NCI-H345 treated with DMSO at 0.1 percent for 48 hours (cell line): Measurements from ENCODE around the gene SMARCC2.
A peak's percentile ranks its signal among the peaks of the same experiment; 100 is the strongest.
"Not testable (repeated sequence)": the region's sequence is repeated elsewhere in the genome, so short reads cannot be mapped to it uniquely, and the experiment has no call there.

ENCODE experiments used
- DNase-seq: peaks from one replicate; lab custom pipeline; 2025; ENCODE audit not compliant: unreplicated experiment; lab: John Stamatoyannopoulos, UW

The SMARCC2 gene

DNA sequence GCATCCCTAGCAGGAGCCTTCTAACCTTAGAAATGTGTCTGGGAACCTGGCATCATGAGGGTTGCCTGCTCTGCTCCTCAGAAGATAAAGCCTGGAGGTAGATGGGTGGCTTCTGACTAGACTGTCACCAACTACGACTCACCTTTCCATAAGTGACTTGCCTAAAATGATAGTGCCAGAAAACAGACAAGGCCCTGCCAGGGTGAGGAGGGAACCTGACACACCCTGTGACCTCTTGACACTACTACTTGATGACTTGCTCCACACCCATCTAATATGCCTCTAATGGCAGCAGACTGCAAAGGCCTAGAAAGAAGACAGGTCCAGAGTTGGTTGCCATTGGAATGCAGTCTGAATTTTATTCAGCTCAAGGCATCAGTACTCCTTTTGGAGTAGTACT is 23.1 kb upstream of the SMARCC2 start:
- no peak for DNase-seq

GRCh38 chr12:56208006-56208405 is 18.7 kb upstream of the SMARCC2 start:
- no peak for DNase-seq

DNA sequence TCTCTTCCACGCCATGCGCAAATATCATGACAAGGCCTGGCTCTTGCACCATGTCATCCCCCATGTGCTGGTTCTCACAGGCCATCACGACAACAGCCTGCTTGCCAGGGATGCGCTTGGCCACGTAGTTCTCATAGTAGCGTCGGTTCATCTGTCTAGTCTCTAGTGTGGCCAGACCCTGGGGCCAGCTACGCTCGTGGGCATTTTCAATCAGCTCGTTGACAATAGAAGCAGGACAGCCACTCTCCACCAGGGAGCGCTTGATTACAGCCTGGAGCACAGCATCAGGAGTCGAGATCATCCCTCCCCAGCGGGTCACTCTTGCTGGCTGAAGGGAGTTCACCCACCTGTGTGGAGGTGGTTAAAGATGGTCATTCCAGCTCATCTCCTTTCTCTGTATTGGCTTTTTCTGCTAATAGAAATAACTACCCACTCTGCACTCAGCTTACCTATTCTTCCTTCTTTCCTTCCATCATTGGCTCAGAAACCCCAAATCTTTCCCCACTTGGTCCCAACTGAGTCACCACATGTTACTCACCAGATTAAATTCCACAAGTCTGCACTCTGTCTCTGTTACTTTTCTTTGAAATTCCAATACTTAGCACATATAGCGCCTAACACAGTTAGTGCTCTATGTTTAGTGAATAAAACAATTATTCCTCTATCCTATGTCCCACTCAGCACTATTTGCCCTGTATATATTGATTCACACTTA is 17.3 kb upstream of the SMARCC2 start:
- no peak for DNase-seq

- DNase-seq, result no peak
Measured at GRCh38 chr12:56205445-56205844, 16.2 kb upstream of the SMARCC2 start.

- no peak for DNase-seq
Measured at GRCh38 chr12:56204275-56204674, 15.0 kb upstream of the SMARCC2 start.

GRCh38 chr12:56202838-56203237 is 13.6 kb upstream of the SMARCC2 start:
- no peak for DNase-seq

DNA sequence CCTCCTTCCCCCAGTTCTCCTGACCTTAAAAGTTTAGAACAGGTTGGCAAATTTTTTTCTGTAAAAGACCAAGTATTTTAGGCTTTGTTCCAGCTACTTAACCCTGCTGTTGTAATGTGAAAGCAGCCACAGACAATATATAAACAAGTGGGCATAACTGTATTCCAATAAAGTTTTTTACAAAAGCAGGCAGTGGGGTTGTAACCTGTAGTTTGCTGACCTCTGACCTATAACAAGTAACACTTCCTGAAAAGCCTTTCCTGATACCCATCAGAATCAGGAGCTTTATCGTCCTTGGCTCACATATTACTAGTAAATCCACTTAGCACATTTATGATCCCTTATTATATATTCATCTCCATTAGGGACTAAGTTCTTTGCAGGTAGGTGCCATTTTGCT is 13.1 kb upstream of the SMARCC2 start:
- no peak for DNase-seq

DNA sequence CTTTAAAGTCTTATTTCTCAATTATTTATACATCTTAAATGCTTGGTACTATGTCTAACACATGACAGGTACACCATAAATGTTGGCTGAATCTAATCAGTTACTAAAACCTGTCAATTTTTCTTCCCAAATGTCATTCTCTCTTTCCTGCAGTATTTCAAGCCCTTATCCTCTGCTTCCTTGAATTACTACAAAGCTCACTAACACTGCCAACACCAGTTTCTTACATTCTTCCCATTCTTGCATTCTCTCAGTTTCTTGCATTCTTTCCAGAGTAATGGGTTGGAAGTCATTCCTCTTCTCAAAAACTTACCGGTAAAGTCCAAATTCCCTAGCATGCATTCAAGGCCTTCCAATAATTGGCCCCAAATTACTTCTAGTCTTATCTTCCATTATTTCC is 9.6 kb upstream of the SMARCC2 start:
- DNase-seq, result no peak

DNA sequence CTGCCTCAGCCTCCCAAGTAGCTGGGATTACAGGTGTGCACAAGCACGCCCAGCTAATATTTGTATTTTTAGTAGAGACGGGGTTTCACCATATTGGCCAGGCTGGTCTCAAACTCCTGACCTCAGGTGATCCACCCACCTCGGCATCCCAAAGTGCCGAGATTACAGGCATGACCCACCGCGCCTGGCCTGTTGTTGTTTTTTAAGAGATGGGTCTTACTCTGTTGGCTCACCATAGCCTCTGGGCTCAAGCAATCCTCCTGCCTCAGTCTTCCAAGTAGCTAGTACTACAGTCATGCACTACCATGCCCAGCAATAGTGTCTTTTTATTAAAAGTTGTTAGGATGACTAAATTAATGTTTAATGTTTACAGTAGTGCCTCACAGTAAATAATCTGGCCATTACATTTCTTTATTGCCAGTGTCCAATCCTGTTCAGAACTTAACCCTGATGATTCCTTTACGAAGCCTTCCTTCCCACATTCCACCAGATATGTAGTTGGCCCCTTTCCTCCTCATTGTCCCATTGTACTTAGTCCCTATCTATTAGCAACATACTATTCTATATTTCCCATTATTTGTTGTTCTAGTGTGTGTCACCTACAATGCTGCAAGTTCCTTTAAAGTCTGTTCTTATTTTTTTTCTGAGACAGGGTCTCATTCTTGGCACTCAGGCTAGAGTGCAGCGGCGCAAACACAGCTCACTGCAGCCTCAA is 8.8 kb upstream of the SMARCC2 start:
- DNase-seq, result no peak

DNA sequence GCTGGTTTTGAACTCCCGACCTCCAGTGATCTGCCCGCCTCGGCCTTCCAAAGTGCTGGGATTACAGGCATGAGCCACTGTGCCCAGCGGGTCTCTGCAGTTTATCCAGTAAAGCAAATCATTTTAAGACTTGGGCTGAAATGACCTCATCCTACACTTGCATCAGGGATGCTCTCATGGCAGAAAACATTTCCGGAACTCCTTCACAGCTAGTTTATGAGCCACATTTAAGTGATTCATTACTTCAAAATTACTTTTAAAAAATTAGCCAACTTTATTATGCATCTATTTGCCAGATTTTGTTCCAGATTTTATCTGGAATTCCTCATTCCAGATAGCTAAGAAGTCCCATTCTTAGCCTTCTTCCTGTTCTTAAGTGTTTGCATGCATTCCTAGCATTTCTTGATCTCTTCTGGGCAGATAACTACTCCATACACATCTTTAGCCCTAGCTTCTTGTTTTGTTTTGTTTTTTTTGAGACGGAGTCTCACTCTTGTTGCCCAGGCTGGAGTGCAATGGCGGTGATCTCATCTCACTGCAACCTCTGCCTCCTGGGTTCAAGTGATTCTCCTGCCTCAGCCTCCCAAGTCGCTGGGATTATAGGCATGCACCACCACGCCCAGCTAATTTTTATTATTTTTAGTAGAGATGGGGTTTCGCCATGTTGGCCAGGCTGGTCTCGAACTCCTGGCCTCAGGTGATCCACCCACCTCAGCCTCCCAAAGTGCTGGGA is 7.7 kb upstream of the SMARCC2 start:
- DNase-seq, result not testable (repeated sequence)

DNA sequence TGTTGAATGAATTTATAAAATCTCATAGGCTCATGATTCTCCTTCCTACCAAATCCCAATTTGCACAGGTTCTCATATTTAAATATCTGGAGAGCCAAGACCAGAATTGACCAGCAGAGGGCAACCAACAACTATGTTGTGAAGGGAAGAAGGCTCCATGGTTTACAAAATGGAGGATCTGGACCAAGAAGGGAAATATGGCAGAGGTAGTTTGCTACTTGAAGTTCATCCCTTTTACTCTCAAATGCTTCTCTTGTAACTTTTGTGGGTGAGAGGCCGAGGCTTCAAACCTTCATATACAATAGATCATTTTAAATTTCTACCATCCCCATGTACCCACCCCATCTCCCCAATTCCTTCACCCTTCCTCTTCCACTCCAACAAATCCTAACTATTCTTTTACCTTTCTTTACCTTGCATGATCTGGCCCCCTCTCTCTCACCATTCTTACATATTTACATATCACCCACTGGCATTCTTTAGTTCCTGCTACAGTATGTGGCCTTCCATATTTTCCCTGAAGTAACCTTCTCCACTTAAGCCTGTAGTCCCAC is 3.8 kb upstream of the SMARCC2 start:
- peak; percentile 62 for DNase-seq

DNA sequence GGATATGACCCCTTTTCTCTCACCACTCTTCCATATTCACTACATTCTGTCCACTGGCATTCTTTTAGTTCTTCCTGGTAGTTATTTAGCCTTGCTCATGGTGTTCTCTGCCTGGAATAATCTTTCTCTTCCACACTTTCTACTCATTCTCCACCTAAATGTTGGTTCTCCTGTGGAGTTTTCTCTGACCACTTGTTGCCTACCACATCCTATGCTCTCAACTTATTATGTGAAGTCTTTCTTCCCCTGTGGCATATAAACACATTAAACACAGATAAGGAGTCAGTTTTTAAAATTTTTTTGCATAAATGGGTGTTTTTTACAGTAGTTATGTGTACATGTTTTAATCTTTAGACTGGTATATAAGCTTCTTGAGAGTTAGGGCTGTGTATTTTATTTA is 3.3 kb upstream of the SMARCC2 start:
- no peak for DNase-seq

DNA sequence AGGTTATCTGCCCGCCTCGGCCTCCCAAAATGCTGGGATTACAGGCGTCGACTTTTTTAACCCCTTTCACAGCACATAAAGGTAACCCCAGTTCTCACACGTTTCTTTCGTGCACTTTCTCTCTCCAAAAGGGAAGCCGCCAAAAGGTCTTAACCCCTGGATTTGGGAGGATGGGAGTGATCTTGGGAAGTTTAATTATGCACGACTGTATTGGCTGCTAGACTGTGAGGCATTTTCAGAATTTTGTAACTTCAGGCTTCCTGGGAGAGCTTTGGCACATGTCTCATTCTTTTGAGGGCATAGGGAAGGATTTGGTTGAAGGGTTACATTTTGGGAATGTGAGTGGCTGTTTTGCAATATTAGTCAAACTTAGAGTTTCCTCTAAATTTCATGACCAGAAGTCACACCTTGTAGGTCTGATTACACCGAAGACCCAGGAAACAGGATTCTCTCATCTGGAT is 1.4 kb upstream of the SMARCC2 start:
- DNase-seq, result no peak

GRCh38 chr12:56189918-56190694 is 823 bp upstream of the SMARCC2 start:
- peak; percentile 61 for DNase-seq

GRCh38 chr12:56188778-56189098 is 545 bp downstream of the SMARCC2 start:
- no peak for DNase-seq

DNA sequence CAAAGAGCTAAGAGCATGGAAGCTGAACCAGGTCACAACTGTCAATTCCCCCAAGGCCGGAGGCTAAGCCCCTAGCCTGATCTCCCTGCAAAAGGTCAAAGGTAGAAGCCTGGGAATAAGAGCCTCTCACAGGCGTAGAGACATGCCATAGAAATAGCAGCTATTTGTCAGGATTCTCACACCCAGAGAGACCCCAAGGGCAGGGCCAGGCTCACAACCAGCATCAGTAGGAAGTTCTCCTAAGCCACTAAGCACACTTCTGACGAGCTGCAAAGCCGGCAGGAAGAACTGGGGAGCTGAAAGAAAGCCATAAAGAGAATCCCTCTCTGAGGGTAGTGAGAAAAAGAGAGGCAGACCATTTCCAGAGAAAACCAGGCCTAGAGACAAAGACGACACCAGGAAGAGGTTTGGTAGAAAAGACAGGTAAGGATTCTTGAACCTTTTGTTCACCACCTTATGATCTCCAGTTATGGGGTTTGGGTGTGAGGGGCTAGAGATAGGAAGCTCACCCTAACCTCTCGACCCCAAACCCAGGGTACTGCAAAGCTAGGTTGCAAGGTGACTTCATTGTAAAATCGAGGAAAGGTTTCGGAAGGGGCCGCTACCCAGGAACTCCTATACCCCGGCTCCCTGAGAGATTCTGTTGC is 1.0 kb downstream of the SMARCC2 start:
- DNase-seq, result no peak

DNA sequence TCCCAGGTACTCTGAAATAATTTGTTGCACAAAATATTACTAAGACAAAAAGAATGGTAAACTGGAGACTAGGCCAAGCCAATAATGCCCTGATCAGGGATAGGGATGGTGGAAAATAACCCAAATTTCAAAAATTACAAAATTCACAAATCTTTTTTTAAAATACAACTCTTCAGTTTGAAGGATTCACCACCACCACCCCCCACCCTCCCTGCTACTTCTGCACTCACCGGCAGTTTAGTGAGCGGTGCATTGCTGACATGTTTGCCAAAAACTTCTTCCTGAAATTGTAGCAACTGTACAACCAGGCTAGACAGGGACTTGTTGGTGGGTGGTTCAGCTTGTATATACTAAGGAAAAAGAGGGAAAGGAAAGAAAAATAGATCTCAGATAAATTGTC is 2.3 kb downstream of the SMARCC2 start:
- no peak for DNase-seq

DNA sequence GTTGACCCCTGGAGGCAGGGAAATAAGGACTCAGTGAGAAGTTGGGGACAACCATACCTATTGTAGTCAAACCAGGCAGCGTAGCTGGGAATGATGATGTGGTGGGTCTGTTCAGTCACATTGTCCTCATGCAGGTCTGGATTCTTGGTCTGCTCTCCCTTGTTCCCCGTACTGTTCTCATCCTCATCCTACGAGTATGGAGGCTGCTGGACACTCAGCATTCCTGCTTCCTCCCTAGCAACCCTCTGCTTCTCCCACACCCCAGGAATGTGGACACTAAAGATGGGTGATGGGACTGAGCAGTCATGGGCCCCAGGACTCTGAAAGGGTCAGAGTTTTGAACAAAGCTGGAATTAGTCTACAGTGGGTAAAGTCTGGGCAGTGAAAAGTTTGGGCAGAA is 10.9 kb downstream of the SMARCC2 start:
- no peak for DNase-seq

- DNase-seq, result no peak
Measured at GRCh38 chr12:56172839-56173238, 16.4 kb downstream of the SMARCC2 start.

- DNase-seq, result no peak
Measured at GRCh38 chr12:56169229-56169759, 20.0 kb downstream of the SMARCC2 start.
